Activated CD8-positive, alpha-beta T cell treated with anti-CD3 and anti-CD28 coated beads for 36 hours (primary cell): ENCODE results near the gene ATRN. TPM values are rescaled to one million over a fixed set of nuclear protein-coding genes. Genes with fewer than 3 reads are reported as not detected.

Source experiments
- ATAC-seq: fragments of 200-7000 bp; cut with Tn5 transposase; one replicate; pipeline ENCODE4 v1.10.0; 2021; ENCODE audit warnings: mild to moderate bottlenecking, moderate library complexity
- CTCF ChIA-PET: fragments of 350-600 bp; sonication (Branson Sonifier 250); formaldehyde crosslinking; loops from one replicate; lab custom pipeline; 2021; ENCODE audit warnings: antibody characterized with exemption; lab: Charles Lee
- POLR2A ChIA-PET: fragments of 350-600 bp; sonication (Branson Sonifier 250); formaldehyde crosslinking; loops from one replicate; lab custom pipeline; 2021; ENCODE audit warnings: antibody characterized with exemption; lab: Charles Lee
- DNase-seq: peaks from one replicate; pipeline ENCODE4 v3.0.0-alpha.2; 2020
- H3K27ac Mint-ChIP-seq: one replicate; pipeline ENCODE4 v1.8.0; 2021; ENCODE audit warnings: mild to moderate bottlenecking, mixed read lengths
- H3K27me3 Mint-ChIP-seq: one replicate; pipeline ENCODE4 v1.8.0; 2021; ENCODE audit warnings: mixed read lengths
- H3K36me3 Mint-ChIP-seq: one replicate; pipeline ENCODE4 v1.8.0; 2021; ENCODE audit warnings: low read depth, mixed read lengths
- H3K4me1 Mint-ChIP-seq: one replicate; pipeline ENCODE4 v1.8.0; 2021; ENCODE audit warnings: low read depth, mixed read lengths
- H3K4me3 Mint-ChIP-seq: one replicate; pipeline ENCODE4 v1.8.0; 2021; ENCODE audit warnings: mild to moderate bottlenecking, moderate library complexity, mixed read lengths
- H3K9me3 Mint-ChIP-seq: one replicate; pipeline ENCODE4 v1.8.0; 2021; ENCODE audit warnings: mixed read lengths
- intact Hi-C: fragments of 100-400 bp; cut with micrococcal nuclease; formaldehyde crosslinking; loops from one replicate; pipeline ENCODE4 v1.10.0; 2022
- total RNA-seq, 2 experiments: library from RNA; stranded (reverse); gene quantifications; one replicate each; pipeline ENCODE4 v1.2.3, GENCODE V29; 2021
- TF ChIP-seq, protein P1 (sequence below): fragments of 200-600 bp; IDR thresholded peaks from one replicate; pipeline ENCODE4 v1.8.0; 2022; ENCODE audit warnings: antibody characterized with exemption, mild to moderate bottlenecking

Gene ATRN
- total RNA-seq, 2 experiments from 2014 or later: 8.2 to 8.6 TPM

DNA sequence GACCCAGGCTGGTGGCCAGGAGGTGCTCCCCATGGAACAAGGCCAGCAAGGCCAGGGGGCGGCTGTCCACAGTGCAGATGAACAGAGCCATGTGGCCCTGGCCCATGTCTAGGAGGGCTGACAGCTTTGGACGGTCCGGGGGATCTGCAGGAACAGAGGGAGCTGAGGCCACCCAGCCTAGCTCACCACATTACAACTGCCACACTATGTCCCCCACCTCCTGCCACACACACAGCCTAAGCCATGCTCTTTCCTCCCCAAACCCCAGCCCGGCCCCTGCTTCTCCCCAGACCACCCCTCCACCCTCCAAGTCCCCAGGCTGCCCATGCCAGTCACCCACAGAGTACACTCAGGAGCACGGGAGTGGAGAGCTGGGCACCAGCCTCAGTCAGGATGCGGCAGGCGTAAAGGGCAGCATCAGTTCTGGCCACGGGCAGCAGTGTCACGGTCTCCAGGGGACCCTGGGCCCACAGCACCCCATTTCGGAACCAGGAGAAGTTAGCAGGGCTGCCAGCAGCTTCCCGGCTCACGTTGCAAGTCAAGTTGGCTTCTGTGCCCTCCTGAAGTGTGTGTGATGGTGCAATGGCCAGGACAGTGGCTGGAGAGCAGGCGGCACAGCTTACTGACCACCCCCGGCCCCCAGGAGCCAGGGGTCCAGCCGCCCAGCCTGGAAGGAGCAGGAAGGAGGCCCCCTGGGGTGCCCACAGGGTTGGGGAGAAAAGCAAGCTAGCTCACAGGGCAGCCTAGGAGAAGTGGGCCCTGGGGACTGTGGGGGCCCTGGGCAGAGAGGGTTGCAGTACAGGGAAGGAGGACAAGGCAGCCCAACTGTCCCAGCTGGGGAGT, 226.1 kb downstream of the ATRN start:
- no peaks in the 10 kb centered on the region for H3K4me1 Mint-ChIP-seq
- ChIA-PET POLR2A (no interaction called here), CTCF (interaction anchor here (0.7 to 5.5 kb wide), 13 partner anchors 7 to 159 kb away, joined by 3 to 32 read pairs (median 4); no protein-coding TSS in a partner anchor)
- intact Hi-C loops: no loop called here
- H3K27me3 Mint-ChIP-seq: no peaks in the 10 kb centered on the region
- DNase-seq (no peak), ATAC-seq (no peak)
- no peak overlapping the region for H3K4me3 Mint-ChIP-seq
- TF ChIP-seq, protein P1, sequence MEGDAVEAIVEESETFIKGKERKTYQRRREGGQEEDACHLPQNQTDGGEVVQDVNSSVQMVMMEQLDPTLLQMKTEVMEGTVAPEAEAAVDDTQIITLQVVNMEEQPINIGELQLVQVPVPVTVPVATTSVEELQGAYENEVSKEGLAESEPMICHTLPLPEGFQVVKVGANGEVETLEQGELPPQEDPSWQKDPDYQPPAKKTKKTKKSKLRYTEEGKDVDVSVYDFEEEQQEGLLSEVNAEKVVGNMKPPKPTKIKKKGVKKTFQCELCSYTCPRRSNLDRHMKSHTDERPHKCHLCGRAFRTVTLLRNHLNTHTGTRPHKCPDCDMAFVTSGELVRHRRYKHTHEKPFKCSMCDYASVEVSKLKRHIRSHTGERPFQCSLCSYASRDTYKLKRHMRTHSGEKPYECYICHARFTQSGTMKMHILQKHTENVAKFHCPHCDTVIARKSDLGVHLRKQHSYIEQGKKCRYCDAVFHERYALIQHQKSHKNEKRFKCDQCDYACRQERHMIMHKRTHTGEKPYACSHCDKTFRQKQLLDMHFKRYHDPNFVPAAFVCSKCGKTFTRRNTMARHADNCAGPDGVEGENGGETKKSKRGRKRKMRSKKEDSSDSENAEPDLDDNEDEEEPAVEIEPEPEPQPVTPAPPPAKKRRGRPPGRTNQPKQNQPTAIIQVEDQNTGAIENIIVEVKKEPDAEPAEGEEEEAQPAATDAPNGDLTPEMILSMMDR: no peak
- no peak overlapping the region for H3K27ac Mint-ChIP-seq
- H3K9me3 Mint-ChIP-seq: no peaks in the 10 kb centered on the region
- H3K36me3 Mint-ChIP-seq: no peaks in the 10 kb centered on the region

DNA sequence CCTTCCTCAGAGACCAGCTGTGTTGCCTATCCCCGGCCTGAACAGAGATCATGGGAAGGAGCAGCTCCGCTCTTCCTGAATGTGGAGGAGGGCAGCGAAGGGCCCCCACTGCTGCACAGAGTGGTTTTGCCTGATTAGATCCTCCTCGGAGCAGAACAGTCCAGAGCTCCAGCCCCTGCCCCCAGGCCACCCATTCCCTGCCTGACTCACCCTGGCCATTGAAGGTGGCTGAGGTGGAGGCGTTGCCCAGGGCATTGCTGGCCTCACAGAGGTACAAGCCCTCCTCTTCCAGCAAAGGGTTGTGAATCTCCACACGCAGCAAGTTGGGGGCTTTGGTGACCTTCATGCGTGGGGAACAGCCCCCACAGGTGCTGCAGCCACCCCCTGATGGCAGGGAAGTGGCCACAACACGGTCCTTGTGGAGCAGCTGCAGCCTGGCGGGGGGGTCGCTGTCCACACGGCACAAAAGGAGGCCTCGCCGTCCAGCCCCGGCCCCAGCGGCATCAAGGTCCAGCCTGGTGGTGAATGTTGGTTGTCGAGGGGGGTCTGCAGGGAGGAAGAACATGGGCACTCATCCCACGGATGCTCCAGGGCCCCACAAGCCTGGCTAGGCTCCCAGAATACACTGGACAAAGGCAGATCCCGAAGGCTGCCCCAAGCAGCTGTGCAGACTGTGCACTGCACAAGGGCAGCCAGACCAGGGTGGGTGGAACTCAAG, 226.9 kb downstream of the ATRN start:
- Mint-ChIP-seq H3K27ac (no peak overlapping the region), H3K4me3 (no peak overlapping the region), H3K36me3 (no peaks in the 10 kb centered on the region), H3K4me1 (no peaks in the 10 kb centered on the region), H3K27me3 (no peaks in the 10 kb centered on the region), H3K9me3 (no peaks in the 10 kb centered on the region)
- TF ChIP-seq, protein P1: no peak
- ATAC-seq (no peak), DNase-seq (no peak)
- intact Hi-C loops: no loop called here
- POLR2A ChIA-PET: interaction anchor here (1.0 kb wide), 1 partner anchor 27 kb away, joined by 3 read pairs; no protein-coding TSS in a partner anchor
- CTCF ChIA-PET: interaction anchor here (1.1 to 5.5 kb wide), 4 partner anchors 13 to 158 kb away, joined by 3 to 32 read pairs (median 14); no protein-coding TSS in a partner anchor

DNA sequence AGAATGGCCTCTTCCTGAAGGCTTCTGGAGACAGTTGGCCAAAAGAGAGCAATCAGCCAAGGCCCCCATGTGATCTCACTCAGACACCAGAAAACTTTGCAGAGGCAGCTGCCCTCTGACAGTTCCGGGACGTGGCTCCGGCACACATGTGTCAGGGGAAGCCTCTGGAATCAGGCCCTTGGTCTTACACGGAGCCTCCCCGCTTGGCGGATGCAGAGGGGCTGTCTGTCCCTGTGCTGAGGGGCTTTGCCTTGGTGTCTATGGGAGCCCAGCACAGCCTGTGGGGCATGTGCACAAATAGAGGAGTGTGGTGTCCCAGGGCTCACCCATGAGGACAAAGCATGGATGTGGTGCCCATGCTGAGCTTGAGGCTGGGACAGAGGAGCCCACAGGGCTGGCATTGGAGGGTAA, 227.8 kb downstream of the ATRN start:
- Mint-ChIP-seq H3K27ac (no peak overlapping the region), H3K4me1 (no peaks in the 10 kb centered on the region), H3K36me3 (no peaks in the 10 kb centered on the region), H3K9me3 (no peaks in the 10 kb centered on the region), H3K4me3 (no peak overlapping the region), H3K27me3 (no peaks in the 10 kb centered on the region)
- POLR2A ChIA-PET: interaction anchor here (1.0 kb wide), 1 partner anchor 28 kb away, joined by 3 read pairs; no protein-coding TSS in a partner anchor
- intact Hi-C loops: no loop called here
- TF ChIP-seq, protein P1: no peak
- no peak for ATAC-seq
- CTCF ChIA-PET: interaction anchor here (4.7 to 5.5 kb wide), 2 partner anchors 12 to 21 kb away, joined by 25 to 32 read pairs; no protein-coding TSS in a partner anchor
- DNase-seq: no peak

DNA sequence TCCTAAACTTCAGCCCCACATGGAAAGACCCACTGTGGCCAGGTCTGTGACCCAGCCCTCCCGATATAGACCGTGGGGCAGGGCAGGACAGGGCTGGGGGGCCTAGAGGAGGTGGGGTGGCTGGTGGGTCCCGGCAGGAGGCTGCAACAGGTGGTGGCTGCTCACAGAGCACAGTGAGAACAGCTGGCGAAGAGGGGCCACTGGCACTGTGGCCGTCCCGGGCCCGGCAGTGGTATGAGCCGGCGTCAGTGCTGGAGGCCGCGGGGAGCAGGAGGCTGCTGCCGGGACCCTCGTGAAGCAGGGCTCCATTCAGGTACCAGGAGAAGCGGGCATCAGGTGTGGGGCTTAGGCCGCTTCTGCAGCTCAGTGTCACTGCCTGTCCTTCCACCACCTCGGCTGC, 228.2 kb downstream of the ATRN start:
- no peaks in the 10 kb centered on the region for H3K4me1 Mint-ChIP-seq
- H3K27ac Mint-ChIP-seq: no peak overlapping the region
- H3K27me3 Mint-ChIP-seq: peaks cover under 1% of the 10 kb centered on the region
- ChIA-PET POLR2A (interaction anchor here (0.6 to 1.0 kb wide), 2 partner anchors 20 to 28 kb away, joined by 3 to 4 read pairs; no protein-coding TSS in a partner anchor), CTCF (interaction anchor here (0.9 to 5.5 kb wide), 4 partner anchors 12 to 136 kb away, joined by 3 to 32 read pairs (median 17); no protein-coding TSS in a partner anchor)
- no peak overlapping the region for H3K4me3 Mint-ChIP-seq
- DNase-seq (no peak), ATAC-seq (no peak)
- H3K9me3 Mint-ChIP-seq: no peaks in the 10 kb centered on the region
- H3K36me3 Mint-ChIP-seq: no peaks in the 10 kb centered on the region
- intact Hi-C loops: no loop called here
- TF ChIP-seq, protein P1: no peak

Other genes starting within 250 kb of the ATRN start
- gene SLC4A11, start 231.8 kb upstream of the ATRN start, total RNA-seq: 1 to 10 TPM; 1.8 to 2.8 TPM
- gene DNAAF9, start 63.3 kb upstream of the ATRN start, total RNA-seq: 1 to 10 TPM; 1.4 to 1.7 TPM
- not detected for gene GFRA4, start 192.4 kb downstream of the ATRN start, total RNA-seq
- gene ADAM33, start 211.0 kb downstream of the ATRN start, total RNA-seq: not detected
- gene SIGLEC1, start 241.6 kb downstream of the ATRN start, total RNA-seq: not detected